ENCODE data around the gene MOSMO.

MOSMO gene

DNA sequence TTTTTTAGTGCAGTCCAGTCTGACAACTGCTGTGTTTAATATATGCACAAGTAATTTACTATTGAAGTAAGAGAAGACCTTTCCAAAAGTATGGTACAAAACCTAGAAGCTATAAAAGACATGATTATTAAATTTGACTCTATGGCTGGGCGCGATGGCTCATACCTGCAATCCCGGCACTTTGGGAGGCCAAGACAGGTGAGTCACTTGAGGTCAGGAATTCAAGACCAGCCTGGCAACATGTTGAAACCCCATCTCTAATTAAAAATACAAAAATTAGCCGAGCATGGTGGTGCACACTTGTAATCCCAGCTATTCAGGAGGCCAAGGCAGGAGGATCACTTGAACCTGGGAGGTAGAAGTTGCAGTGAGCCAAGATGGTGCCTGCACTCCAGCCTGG is 43.1 kb downstream of the MOSMO start:
- DNase-seq: no peak
- TF ChIP-seq, protein P1, sequence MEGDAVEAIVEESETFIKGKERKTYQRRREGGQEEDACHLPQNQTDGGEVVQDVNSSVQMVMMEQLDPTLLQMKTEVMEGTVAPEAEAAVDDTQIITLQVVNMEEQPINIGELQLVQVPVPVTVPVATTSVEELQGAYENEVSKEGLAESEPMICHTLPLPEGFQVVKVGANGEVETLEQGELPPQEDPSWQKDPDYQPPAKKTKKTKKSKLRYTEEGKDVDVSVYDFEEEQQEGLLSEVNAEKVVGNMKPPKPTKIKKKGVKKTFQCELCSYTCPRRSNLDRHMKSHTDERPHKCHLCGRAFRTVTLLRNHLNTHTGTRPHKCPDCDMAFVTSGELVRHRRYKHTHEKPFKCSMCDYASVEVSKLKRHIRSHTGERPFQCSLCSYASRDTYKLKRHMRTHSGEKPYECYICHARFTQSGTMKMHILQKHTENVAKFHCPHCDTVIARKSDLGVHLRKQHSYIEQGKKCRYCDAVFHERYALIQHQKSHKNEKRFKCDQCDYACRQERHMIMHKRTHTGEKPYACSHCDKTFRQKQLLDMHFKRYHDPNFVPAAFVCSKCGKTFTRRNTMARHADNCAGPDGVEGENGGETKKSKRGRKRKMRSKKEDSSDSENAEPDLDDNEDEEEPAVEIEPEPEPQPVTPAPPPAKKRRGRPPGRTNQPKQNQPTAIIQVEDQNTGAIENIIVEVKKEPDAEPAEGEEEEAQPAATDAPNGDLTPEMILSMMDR (IDR thresholded peaks at IDR 0.05; ENCODE audit: low read depth, low read length): no peak
- Histone ChIP-seq H3K27me3 (no peaks in the 10 kb centered on the region), H3K4me1 (no peaks in the 10 kb centered on the region), H3K4me3 (ENCODE audit: low read depth, low read length) (no peak overlapping the region), H3K36me3 (no peaks in the 10 kb centered on the region), H3K9me3 (no peaks in the 10 kb centered on the region)

- Histone ChIP-seq H3K9me3 (no peaks in the 10 kb centered on the region), H3K27me3 (no peaks in the 10 kb centered on the region), H3K4me3 (ENCODE audit: low read depth, low read length) (no peak overlapping the region), H3K4me1 (no peaks in the 10 kb centered on the region), H3K36me3 (no peaks in the 10 kb centered on the region)
- DNase-seq: no peak
- TF ChIP-seq, protein P1 (IDR thresholded peaks at IDR 0.05; ENCODE audit: low read depth, low read length): no peak
Measured at GRCh38 chr16:22052980-22053379, 45.1 kb downstream of the MOSMO start.

DNA sequence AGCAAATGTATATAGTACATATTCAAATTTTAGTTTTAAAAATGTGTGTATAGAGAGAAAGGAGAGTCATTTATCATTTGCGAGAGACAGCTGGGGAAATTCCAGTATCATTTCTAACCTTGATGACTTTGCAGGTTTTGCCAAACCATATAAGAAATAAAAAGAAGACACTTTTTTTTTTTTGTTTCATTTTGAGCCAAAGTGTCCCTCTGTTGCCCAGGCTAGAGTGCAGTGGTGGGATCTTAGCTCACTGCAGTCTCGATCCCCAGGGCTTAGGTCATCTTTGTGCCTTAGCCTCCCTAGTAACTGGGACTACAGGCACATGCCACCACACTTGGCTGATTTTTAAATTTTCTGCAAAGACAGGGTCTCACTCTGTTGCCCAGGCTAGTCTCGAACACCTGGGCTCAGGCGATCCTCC is 46.0 kb downstream of the MOSMO start:
- H3K4me3 ChIP-seq (ENCODE audit: low read depth, low read length): no peak overlapping the region
- no peaks in the 10 kb centered on the region for H3K36me3 ChIP-seq
- no peaks in the 10 kb centered on the region for H3K27me3 ChIP-seq
- H3K4me1 ChIP-seq: no peaks in the 10 kb centered on the region
- DNase-seq: no peak
- H3K9me3 ChIP-seq: no peaks in the 10 kb centered on the region
- TF ChIP-seq, protein P1 (IDR thresholded peaks at IDR 0.05; ENCODE audit: low read depth, low read length): no peak

DNA sequence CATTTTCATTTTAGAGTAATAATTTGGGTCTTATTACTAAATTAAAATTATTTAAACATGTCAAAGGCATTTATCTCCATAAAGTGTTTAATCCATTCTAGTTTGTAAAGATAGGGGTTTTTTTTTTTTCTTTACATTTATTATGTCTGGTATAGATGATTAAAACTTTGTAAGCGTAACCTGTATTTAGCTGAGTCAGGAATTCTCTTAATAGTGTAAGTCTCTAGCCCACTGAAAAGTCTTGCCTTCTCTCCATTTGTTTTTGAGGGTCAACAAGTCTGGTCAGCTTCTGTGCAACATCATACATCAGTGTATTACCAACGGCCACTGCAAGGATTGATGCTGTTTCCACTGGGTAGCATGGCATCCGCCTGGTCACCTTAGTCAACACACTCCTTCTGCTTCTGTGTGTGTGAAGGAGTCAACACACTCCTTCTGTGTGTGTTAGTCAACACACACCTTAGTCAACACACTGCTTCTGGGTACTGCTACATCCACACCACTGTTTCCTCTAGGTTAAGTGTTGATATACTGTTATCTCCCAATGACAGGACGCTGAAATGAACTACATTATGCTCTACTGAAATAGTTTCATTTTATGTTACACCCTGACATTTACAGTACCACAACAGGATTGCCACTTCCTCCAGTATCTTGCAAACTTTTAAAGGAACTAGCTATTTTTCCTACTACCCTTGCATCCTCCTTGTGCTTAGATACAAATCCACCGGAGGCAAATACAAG is 47.1 kb downstream of the MOSMO start:
- DNase-seq: no peak
- Histone ChIP-seq H3K9me3 (no peaks in the 10 kb centered on the region), H3K4me1 (no peaks in the 10 kb centered on the region), H3K36me3 (no peaks in the 10 kb centered on the region), H3K4me3 (ENCODE audit: low read depth, low read length) (no peak overlapping the region), H3K27me3 (no peaks in the 10 kb centered on the region)
- TF ChIP-seq, protein P1 (IDR thresholded peaks at IDR 0.05; ENCODE audit: low read depth, low read length): no peak

GRCh38 chr16:22055881-22056280 is 48.0 kb downstream of the MOSMO start:
- Histone ChIP-seq H3K4me3 (ENCODE audit: low read depth, low read length) (no peak overlapping the region), H3K27me3 (no peaks in the 10 kb centered on the region), H3K36me3 (no peaks in the 10 kb centered on the region), H3K9me3 (no peaks in the 10 kb centered on the region), H3K4me1 (no peaks in the 10 kb centered on the region)
- TF ChIP-seq, protein P1 (IDR thresholded peaks at IDR 0.05; ENCODE audit: low read depth, low read length): peak; percentile 26; the same call in 1 of the 2 replicates
- DNase-seq: peak; percentile 21

- no peaks in the 10 kb centered on the region for H3K4me1 ChIP-seq
- H3K27me3 ChIP-seq: no peaks in the 10 kb centered on the region
- DNase-seq: no peak
- peaks cover 2% of the 10 kb centered on the region; the same call in 1 of the 2 replicates for H3K9me3 ChIP-seq
- H3K4me3 ChIP-seq (ENCODE audit: low read depth, low read length): no peak overlapping the region
- H3K36me3 ChIP-seq: no peaks in the 10 kb centered on the region
- TF ChIP-seq, protein P1 (IDR thresholded peaks at IDR 0.05; ENCODE audit: low read depth, low read length): no peak
Measured at GRCh38 chr16:22063888-22064467, 56.1 kb downstream of the MOSMO start.
